SK-N-SH treated with all-trans-retinoic acid at 6 μM for 48 hours (cell line): ENCODE measurements around the gene RIC8A.

Experiments used
- ARNTL ChIP-seq: fragments of 450-650 bp; formaldehyde crosslinking; IDR thresholded peaks from 2 replicates; pipeline ENCODE4 v1.5.0; 2020; ENCODE audit warnings: low read depth, mild to moderate bottlenecking, moderate library complexity, borderline replicate concordance
- CREB5 ChIP-seq: fragments of 250-450 bp; sonication (Bioruptor Pico); IDR thresholded peaks from 2 replicates; pipeline ENCODE4 v1.5.1; 2020; ENCODE audit warnings: low read depth, mild to moderate bottlenecking, moderate library complexity
- CSRNP3 ChIP-seq: fragments of 250-450 bp; sonication (Bioruptor Pico); IDR thresholded peaks from 2 replicates; pipeline ENCODE4 v1.5.1; 2021; ENCODE audit warnings: mild to moderate bottlenecking, moderate library complexity
- ESRRG ChIP-seq: fragments of 250-450 bp; sonication (Bioruptor Pico); IDR thresholded peaks from 2 replicates; pipeline ENCODE4 v1.6.1; 2021; ENCODE audit warnings: mild to moderate bottlenecking
- GLIS3 ChIP-seq: fragments of 250-450 bp; sonication (Bioruptor Pico); IDR thresholded peaks from 2 replicates; pipeline ENCODE4 v1.5.0; 2020; ENCODE audit warnings: mild to moderate bottlenecking, moderate library complexity
- OSR1 ChIP-seq: fragments of 250-450 bp; sonication (Bioruptor Pico); IDR thresholded peaks from 2 replicates; pipeline ENCODE4 v1.8.0; 2022; ENCODE audit warnings: moderate library complexity, mild to moderate bottlenecking, inconsistent platforms
- PATZ1 ChIP-seq: fragments of 250-450 bp; sonication (Bioruptor Pico); IDR thresholded peaks from 2 replicates; pipeline ENCODE4 v1.8.0; 2020; ENCODE audit warnings: mild to moderate bottlenecking, moderate library complexity, borderline replicate concordance
- PPARA ChIP-seq: fragments of 250-450 bp; sonication (Bioruptor Pico); IDR thresholded peaks from 2 replicates; pipeline ENCODE4 v1.5.0; 2020; ENCODE audit warnings: mild to moderate bottlenecking, borderline replicate concordance
- TCF4 ChIP-seq: fragments of 250-450 bp; sonication (Bioruptor Pico); IDR thresholded peaks from 2 replicates; pipeline ENCODE4 v1.8.0; 2021; ENCODE audit warnings: mild to moderate bottlenecking, moderate library complexity, borderline replicate concordance
- TSHZ2 ChIP-seq: fragments of 250-450 bp; sonication (Bioruptor Pico); IDR thresholded peaks from 2 replicates; pipeline ENCODE4 v1.5.0; 2020; ENCODE audit warnings: mild to moderate bottlenecking, moderate library complexity
- ZFP3 ChIP-seq: fragments of 250-450 bp; sonication (Bioruptor Pico); IDR thresholded peaks from 2 replicates; pipeline ENCODE4 v1.5.0; 2020; ENCODE audit warnings: mild to moderate bottlenecking, moderate library complexity
- ZNF565 ChIP-seq: fragments of 450-650 bp; formaldehyde crosslinking; conservative IDR thresholded peaks from 2 replicates; pipeline ENCODE4 v1.5.0; 2020; ENCODE audit warnings: low read depth, mild to moderate bottlenecking, moderate library complexity
- ZNF70 ChIP-seq: fragments of 450-650 bp; formaldehyde crosslinking; IDR thresholded peaks from 2 replicates; pipeline ENCODE4 v1.5.0; 2020; ENCODE audit warnings: mild to moderate bottlenecking, moderate library complexity

GRCh38 chr11:210122-210802, 2.8 kb downstream of the RIC8A start:
- TF ChIP-seq PATZ1 (CRISPR knock-in tag) (no peak), ZFP3 (CRISPR knock-in tag) (no peak), ZNF565 (CRISPR knock-in tag) (no peak), GLIS3 (CRISPR knock-in tag) (no peak), ESRRG (CRISPR knock-in tag) (no peak), ZNF70 (CRISPR knock-in tag) (no peak), CREB5 (CRISPR knock-in tag) (no peak), PPARA (CRISPR knock-in tag) (no peak), CSRNP3 (CRISPR knock-in tag) (no peak), TCF4 (CRISPR knock-in tag) (no peak), ARNTL (no peak), TSHZ2 (CRISPR knock-in tag) (no peak), OSR1 (CRISPR knock-in tag) (no peak)
